Stimulated activated CD4-positive, alpha-beta T cell treated with anti-CD3 and anti-CD28 coated beads, Interleukin-12 subunit alpha, Interleukin-12 subunit beta, amount 100 ng/mL, for 24 hours (primary cell): Measurements from ENCODE around the gene ONECUT1.

Experiments used
- DNase-seq, 2 experiments: peaks; one replicate each; pipeline ENCODE4 v3.0.0-alpha.2; 2020; ENCODE audit warnings: low read depth in 2 of 2

Gene ONECUT1

GRCh38 chr15:52797625-52798501, 7.7 kb upstream of the ONECUT1 start:
- no peak for DNase-seq

DNA sequence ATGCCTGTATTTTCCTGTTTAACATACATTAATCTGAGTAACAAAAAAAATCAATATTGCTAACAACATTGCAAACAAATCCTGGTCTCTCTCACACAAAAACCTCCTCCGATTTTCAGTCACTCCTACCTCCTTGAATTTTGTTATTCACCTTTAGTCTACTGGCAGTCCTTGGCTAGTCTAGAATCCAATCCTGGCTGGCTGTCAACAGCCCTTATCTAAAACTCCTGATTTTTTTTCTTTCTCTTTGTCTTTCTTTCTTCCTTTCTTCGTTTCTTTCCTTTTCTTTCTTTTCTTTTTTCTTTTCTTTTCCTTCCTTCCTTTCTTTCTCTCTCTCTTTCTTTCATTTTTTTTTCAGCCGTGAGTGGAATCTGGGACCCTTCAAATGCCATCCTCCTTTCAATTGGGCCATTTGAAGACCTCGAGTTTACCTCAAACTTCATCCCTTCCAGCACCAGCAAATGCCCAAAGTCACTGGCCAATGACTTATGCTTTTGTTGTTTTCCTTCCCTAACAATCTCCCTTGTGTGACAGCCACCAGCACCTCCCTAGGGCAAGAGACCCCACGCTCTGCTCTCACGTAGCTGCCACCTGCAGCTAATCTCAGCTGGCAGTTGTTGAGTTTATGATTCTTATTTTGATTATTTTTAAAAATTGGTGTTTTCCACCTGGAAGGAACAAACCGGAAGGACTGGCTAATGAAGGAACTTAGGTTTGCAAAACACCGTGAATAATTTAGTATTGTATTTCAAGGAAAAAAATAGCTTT, 6.8 kb upstream of the ONECUT1 start:
- DNase-seq, result no peak

DNA sequence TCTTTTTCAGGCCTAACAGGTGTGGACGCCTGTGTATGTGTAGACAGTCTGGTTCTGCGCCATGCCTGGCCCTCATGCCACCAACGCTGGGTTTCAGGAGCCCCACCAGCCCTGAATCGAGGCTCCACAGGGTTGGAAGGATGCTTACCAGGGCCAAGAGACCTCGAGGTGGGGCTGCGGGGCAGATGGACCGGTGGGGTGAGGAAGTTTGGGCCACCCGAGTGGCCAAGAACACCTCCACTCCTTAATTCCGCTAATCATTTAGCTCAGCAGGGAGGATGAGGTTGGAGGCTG, 6.0 kb upstream of the ONECUT1 start:
- DNase-seq, result no peak

DNA sequence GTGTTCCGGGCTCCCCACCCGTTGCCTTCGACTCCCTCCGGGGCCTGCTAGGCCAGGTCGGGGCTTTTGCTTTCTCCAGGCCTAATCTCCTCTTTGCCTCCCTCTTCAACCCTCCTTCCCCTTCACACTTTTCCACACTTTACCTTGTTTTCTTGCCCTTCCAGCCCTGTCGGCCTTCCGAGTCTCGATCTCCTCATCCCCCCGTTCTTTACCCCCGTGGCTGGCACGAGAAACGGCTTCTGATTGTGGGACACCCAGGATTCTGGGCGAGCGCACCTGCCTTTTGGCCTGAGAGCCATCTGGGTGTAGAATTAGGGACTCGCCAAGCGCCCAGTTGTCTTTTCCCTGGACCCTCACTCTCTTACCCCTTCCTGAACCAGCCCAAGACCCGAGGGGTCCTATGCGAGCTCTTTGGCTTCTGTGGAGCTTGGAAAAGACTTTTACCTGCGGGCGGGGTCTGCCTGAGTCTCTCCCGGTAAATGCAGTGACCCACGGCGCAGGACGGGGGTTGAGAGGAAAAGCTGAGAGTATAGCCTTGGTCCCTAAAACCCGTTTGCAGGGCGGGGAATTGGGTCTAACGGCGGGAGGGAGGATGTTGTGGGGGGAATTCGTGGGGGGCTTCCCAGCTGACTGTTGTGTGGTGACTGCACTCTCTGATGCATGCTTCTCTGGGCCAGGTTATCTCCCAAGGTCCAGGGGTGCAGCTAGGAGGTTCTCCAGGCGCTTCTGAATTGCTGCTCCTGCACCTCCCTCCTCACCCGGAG, 5.5 kb upstream of the ONECUT1 start:
- DNase-seq, result no peak

DNA sequence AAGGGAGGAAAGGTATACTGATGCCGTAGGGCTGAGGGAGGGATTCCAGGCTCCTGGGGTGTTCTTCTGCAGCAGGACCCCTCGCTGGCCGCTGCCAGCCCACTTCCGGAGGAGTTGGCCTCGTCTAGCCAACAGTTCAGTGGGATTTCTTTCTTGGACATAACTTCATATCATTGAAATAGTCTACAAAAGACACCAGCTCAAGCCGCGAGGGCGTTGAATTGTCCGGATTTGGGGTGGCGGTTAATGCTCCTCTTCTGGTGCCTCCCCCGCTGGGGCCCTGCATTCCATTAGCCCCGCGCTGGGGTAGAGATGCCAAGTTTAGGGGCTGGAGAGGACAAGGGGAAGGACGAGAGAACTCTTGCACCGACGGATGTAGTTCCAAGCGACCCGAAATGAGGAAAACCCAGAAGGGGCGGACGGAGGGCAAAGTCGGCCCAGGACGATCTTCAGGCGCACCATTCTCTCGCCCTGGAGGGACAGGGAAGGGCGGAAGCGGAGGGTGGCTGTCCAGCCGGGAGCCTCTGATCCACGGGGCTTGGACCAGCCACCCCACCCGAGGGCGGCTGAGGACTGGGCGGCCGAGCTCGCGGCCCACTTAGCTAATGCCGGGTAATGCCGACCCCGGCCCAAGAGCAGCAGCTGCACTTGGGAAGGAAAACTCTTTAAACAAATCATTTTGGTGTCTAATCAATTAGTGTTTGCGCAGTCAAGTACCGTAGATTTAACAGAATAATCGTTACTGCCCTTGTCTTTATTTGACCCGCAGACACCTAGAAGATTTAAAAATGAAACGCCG, 4.7 kb upstream of the ONECUT1 start:
- DNase-seq, result no peak

GRCh38 chr15:52791776-52792175, 1.6 kb upstream of the ONECUT1 start:
- DNase-seq, result no peak

GRCh38 chr15:52790941-52791751, 1.0 kb upstream of the ONECUT1 start:
- DNase-seq, result no peak

DNA sequence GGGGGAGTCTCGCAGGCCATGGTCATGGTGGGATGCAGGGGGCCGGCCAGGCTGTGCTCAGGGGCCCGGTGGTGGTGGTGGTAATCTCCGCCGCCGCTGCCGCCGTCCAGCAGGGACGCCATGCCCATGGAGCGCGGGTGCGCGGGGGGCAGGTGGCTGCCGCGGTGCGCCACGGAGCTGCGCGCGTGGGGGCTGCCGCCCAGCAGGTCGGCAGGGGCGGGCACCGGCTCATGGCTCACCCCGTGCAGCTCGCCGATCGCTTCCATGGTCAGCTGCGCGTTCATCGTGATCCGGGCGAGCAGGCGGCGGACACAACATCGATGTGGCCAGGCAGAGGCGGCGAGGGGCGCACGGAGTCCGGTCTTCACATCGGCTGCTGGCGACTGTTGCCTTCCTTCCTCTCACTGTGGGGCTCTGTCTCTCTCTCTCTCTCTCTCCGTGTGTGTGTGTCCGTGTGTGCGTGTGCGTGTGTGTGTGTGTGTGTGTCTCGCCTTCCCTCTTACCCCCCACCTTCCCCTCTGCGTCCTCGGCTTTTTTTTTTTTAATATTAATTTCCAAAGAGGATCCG, 451 bp downstream of the ONECUT1 start:
- DNase-seq, result no peak

- DNase-seq, result no peak
Observed at GRCh38 chr15:52789008-52789600, 1.0 kb downstream of the ONECUT1 start.

GRCh38 chr15:52788099-52788986, 1.8 kb downstream of the ONECUT1 start:
- DNase-seq, result no peak

GRCh38 chr15:52787549-52788098, 2.5 kb downstream of the ONECUT1 start:
- no peak for DNase-seq

DNA sequence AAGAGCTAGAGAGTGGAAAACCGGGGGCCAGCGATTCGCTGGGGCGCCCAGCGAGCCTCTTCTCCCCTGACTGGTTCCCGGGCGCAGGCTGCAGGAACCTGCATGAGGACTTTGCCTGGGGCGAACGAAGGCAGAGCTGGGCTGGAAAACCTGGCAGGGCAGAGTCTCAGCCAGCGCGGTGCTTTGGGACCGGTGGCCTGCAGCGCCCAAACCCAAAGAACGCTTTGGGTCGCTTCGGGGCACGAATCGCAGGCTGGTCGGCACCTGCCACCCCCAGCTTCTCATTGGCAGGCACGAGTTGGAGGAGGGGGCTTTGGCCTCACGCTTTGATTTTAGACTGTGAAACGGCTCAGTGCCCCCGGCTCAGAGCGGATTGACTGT, 3.0 kb downstream of the ONECUT1 start:
- no peak for DNase-seq

GRCh38 chr15:52786436-52787122, 3.6 kb downstream of the ONECUT1 start:
- no peak for DNase-seq

DNA sequence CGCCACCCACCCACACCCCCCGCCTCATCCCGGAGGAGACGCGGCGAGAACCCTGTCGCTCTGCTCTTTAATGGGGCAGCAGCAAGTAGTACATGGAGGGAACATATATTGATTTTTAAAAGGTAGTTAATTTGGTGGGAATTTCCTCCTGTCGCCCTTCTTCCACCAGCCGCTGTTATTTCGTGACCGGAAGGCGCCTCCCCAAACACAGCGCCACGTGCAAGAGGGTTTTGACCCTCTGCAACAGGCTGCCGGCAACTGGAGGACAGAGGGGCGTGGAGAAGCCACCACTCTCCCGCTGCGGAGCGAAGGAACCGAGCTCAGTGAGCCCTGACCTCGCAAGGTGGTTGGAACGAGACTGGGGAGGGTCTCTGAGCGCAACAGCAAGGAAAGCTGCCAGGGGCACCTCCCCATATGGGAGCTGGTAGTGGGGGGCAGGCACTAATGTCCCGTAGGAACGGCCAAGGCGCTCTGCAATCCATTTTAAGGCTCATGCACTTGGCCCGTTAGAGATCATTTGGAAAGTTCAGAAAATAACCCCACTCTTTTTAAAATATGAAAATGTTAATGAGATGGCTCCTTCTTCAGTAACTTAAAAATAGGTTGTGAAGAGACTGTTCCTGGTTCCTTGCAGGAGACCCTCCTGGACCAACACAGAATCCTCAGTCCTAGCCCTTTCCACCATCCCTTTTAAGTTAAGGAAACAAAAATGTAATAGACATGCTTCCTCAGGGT, 4.3 kb downstream of the ONECUT1 start:
- no peak for DNase-seq

DNA sequence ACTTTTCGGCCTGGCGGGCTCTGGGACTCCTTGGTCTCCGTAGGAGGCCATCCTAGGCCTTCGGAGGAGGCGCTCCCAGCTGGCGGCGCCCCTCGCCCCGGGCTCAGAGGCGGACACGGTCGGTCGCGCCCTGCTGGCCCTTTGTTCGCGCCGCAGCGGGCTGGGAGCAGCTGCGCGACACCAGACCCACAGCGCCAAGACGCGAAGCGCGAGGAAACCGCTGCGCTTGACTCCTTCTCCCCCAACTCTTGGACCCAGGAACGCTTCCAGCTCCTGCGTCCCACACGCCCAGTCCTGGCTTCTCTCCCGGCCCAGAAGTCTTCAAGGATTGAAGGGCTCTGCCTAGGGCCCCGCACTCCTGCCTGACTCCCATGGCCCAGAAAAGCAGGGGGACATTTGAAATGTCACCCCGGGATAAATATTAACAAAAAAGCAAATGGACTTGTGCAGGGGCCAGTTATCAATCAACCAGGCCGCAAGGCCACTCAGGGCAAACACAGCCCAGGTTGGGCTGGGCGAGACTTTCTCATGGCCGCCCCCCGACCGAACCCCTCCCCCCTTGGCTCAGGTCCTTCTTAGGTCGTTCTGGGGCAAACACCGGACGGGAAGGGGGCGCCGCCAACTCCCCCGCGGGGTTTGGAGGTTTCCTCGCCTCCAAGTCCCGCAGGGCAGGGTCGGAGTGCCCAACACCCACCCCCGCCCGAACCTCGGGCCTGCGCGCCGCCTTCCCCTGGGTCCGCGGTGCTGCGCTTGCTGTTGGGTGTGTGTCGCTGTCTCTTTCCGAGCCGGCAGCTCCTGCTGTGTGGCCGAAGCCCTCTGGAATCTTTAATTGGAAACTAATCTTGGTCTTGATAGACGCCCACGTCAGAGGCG, 5.1 kb downstream of the ONECUT1 start:
- no peak for DNase-seq
